ENCODE data around the gene F7.

Gene F7

GRCh38 chr13:113141601-113141970 is 36.0 kb downstream of the F7 start:
- DNase-seq: no peak

DNA sequence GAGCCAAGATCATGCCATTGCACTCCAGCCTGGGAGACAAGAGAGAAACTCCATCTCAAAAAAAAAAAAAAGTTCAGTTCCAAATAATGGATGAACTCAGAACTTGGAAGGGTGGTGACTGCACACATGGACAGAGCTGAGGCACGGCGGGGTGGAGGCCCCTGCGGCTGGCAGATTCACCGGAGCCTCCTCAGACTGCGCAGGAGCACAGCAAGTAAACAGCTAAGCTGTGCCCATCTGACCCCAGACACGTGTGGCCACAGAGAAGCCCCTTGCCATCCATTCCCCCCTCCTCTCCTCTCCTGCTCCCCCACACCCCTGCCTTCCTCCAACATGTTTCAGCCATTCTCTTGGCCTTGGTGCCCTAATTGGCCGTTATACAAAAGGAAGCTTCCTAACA is 37.3 kb downstream of the F7 start:
- DNase-seq: no peak

DNA sequence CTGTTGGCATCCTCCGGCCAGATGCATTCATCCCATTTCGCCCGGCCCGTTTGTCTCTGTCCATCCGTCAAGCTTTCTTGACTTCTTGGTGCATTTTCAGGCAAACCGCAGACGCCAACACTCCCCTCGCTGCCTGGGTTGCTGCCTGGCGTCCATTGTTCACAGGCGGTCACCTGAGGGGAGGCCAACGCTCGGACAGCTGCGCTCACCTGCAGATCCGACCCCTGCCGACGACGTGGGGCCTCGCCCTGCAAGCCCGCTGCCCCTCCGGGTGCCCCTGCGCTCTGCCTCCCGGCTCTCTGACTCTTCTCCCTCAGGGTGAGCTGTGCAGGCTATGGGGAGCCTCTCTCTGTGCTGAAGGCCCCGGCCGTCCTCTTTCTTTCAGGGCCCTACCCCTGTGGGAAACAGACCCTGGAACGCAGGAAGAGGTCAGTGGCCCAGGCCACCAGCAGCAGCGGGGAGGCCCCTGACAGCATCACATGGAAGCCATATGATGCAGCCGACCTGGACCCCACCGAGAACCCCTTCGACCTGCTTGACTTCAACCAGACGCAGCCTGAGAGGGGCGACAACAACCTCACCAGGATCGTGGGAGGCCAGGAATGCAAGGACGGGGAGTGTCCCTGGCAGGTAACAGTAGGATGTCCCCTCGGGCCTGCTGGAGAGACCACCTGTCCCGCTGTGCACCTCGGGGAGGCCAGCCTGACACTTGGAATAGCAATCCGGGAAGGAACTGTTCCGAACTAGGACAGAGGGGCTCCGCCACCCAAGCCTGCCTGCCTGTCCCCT is 38.1 kb downstream of the F7 start:
- no peak for DNase-seq

DNA sequence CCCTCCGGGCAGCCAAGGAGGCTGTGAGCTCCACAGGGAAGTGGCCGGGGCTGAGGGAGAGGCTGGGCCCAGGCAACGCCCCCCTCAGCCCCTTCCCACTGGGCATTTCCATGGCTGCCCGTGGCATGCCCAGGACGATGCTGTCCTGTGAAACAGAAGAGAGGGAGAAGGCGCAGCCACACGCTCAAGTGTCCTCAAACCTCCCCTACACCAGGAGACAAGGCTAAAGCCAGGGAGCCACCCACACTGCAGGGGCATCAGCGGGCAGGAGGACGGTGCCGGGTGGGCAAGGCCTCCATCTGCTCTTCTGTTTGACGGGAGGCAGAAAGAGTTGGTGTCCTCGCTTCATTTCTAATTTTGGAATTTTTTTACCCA is 38.7 kb downstream of the F7 start:
- DNase-seq: no peak

DNA sequence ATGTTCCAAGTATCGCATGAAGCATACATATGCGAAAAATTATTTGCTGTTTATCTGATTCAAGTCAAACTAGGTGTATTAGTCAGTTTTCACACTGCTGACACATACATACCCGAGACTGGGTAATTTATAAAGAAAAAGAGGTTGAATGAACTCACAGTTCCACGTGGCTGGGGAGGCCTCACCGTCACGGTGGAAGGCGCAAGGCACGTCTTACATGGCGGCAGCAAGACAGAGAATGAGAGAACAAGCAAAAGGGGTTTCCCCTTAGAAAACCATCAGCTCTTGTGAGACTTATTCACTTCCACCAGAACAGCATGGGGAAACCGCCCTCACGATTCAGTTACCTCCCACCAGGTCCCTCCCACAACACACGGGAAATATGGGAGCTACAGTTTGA is 39.9 kb downstream of the F7 start:
- DNase-seq: no peak

DNA sequence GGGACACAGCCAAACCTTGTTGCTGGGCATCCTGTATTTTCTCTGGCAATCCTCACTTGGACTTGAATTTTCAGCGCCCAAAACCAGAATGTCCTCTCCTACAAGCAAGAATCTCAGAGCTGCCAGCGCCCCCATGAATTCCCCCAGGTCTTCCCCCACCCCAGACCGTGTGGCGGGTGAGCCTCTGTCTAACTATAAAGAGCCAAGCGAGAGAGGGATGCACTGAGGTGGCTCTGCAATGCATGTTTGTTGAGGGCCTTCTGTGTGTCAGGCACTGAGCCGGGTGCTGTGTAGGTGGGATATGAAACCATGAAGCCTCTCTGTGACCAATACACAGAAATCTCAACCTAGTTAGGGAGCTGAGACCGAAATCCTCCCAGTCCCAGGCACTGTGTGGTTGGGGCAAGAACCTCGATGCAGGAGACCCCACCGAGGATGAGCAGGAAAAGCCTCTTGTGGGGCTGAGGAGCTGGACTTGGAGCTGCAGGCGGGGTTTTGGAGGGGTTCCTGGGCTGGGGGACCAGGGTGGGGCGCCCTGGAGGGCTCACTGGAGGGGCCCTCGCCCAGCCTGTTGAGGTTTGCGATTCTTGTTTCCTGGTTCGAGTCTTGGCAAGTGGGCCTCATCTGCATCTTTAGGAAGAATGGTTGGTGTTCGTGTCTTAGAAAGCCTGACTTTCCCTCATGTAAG is 40.5 kb downstream of the F7 start:
- DNase-seq: no peak

DNA sequence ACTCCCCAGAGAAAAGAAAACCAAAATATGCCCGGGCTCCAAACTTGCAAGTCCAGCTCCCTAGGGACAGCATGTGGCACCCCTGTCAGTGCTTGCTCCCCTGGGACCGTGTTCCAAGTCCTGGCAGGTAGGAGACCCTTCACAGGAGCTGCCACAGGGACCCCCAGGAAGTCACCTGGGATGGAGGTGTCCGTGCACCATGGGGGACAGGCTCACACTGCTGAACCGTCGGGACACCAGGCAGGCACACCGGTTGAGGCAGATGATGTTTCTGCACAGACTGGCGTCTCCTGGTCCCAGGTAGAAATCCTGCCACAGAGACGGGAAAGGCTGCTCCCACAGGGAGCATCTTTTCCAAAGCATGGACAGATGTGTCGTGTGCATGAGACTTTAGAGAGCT is 41.2 kb downstream of the F7 start:
- DNase-seq: no peak

DNA sequence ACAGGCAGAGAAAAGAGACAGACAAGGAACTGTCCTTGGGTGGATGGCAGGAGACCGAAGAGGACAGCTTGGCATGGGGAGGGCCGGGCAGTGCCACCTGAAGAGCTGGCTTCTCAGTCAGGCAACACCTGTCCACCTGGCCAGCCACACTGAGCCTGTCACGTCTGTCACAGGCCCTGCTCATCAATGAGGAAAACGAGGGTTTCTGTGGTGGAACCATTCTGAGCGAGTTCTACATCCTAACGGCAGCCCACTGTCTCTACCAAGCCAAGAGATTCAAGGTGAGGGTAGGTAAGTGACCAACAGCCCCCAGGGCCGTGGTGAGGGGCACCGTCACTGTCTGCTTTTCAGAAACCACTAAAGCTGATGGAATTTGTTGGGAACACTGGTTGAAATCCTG is 41.6 kb downstream of the F7 start:
- DNase-seq: no peak

- no peak for DNase-seq
Measured at GRCh38 chr13:113148407-113148806, 42.8 kb downstream of the F7 start.

GRCh38 chr13:113148940-113149503 is 43.4 kb downstream of the F7 start:
- DNase-seq: no peak

DNA sequence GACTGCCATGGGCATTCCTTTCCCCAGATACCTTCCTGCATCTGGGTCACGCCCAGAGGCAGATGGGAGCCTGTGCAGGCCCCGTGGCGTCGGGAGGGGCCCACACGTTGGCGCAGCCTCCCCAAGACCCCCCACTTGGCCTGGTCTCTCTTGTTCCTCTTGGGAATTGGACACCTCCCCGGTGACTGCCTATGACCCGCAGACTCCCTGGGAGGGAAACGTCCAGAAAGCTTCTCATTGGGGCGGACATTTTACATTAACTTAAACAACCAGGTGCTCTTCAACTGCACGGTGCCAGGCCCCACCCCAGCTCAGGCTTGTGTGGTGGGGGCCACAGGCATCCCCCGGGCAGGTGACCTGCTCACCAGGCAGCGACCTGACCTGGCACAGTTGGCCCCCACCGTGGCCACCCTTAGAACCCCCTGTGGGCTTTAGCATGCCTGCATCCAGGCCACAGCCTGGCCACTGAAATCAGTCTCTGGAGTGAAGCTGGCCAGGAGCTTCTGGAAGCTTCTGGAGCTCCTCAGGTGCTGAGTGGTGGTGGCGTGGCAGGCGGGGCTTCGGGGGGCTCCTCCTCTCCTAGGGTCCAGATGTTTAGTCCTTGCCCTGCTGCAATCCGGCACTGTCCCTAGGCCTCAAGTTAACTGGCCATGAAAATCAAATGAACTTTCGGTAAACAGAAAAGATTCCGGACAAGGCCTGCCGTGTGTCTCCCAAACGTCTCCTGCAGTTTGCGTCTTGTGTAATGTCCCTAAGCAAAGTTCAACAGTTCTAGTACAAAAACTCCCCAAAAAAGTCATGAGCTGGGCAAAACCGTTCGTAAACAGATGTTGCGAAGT is 44.3 kb downstream of the F7 start:
- no peak for DNase-seq

DNA sequence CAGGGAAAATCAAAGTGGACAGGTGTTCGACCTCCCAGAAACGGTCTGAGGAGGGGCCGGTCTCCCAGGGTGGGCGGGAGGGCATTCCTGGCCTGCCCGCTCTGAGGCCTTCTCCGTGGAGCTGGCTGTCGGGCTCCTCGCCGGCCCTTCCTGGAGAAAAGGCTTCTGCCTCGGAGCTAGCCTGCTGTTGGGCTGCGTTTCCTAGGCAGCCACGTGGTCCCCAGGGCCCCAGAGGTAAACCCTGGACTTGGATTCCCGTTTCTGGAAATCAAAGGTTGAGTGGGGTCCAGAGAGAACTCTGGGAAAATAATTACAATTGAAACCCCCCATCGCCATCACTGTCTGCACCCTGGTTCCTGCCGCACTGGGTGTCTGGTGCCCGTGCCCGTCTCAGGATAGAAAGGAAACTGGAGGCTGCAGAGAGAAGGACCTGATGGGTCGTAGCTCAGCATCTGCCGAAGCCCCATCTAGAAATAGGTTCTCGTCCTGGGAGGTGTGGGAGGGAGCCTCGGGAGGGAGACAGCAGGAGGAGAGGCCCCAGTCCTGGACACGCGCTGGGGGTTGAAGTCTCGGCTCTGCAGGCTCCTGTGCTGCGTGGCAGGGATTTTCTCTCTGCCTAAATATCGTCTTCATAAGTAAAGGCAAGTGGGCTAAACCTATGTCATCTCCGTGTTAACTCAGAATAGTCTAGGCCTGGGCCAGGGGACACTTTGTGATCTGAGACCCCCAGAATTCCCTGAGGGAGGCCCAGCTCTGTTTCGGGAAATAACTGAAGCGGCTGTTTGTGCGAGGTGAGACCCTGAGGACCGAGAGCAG is 45.2 kb downstream of the F7 start:
- no peak for DNase-seq

DNA sequence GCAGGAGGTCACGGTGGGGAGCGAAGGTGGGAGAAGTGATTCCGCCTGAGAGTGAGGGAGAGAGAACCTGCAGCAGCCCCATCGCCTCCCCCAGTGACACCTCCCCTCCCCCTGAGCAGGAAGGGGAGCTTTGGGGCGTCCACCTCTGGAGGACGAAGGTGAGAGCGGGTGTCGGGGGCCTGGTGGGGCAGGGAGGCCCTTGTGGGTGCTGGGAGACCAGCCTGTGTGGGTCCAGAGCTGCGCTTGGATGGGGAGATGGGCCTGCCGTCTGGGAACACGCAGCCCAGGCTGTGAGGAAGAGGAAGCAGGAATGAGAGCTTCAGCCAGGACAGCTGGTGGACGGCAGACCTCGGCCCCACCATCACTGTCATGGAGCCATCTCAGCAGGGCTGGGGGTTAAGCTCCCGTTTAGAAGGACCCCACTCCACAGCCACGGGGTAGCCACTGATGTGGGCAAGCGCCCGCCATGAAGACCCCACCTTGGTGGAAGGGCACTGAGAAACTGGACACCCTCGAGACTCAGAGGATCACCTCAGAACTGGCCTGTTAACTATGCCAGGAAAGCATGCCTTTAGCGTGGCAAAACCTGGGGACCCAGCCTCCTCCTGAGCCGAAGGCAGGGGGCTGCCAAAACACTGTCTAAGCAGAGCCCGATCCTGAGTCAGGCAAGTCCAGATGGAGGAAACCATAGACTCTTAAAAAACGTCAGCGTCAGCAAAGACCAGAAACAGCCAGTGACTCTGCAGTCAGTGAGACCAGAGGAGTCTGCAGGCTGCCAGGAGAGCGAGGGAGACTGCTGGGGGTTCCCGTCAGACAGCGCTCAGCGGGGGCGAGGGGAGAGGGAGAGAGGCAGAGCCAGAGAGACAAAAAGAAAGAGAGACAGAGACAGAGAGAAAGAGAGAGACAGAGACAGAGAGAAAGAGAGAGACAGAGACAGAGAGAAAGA is 46.4 kb downstream of the F7 start:
- DNase-seq: no peak

DNA sequence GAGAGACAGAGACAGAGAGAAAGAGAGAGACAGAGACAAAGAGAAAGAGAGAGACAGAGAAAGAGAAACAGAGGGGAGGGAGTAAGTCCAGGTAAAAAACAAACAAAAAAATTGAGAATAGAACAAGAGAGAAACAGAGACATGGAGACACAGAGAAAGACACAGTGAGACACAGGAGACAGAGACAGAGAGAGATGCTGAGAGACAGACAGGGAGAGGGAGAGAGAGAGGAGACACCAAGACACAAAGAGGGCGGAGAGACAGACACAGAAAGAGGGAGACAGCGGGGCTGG is 47.0 kb downstream of the F7 start:
- DNase-seq: no peak

- no peak for DNase-seq
Measured at GRCh38 chr13:113152984-113153809, 47.6 kb downstream of the F7 start.

DNA sequence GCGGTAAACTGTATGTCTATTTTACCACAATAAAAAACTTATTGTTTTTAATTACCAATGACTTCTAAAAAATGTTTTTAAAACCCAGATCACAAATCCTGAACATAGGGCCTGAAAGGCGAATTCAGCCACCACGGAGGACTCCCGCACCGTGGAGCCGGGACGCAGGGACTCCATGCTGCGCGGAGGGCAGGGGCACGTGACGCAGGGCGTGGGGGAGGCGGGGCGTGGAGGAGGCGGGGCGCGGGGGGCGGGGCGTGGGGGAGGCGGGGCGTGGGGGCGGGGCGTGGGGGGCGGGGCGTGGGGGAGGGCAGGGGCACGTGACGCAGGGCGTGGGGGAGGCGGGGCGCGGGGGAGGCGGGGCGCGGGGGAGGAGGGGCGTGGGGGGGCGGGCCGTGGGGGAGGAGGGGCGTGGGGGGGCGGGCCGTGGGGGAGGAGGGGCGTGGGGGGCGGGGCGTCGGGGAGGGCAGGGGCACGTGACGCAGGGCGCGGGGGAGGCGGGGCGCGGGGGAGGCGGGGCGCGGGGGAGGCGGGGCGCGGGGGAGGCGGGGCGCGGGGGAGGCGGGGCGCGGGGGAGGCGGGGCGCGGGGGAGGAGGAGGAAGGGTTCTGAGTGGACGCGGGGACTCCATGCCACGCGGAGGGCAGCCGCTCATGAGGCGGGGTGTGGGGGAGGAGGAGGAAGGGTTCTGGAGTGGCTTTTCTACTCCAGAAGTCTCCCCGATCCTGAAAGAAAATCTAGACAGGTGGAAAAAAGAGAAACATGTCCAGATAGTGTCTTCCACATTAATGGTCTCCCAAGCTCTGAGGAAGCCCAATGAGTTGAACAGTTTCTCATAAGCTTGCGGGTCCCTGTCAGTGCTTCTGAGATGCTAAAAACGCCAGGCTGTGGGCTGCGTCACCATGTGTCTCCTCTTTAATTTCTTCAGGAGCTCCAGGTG is 48.5 kb downstream of the F7 start:
- peak; percentile 76 for DNase-seq

DNA sequence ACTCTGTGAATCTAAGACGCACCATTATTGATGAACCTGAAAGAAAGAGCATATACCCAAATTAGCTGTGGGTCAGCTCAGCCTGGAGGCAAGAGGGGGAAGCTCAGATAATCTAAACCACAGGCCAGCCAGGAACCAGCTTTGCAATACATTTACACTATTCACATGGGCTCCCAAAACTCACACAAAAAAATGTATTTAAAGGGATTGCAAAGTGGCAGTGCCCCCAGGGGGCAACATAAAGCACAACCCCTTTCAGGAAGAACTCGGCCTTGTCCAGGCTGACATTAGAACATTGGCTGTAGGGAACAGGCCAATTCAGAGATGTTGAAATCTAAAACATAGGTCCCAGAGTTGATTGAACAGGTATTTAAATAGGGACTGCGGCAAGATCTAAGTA is 49.6 kb downstream of the F7 start:
- no peak for DNase-seq

- DNase-seq: no peak
Measured at GRCh38 chr13:113155982-113156655, 50.5 kb downstream of the F7 start.

Data from activated gamma-delta T cell treated with Interleukin-2 at 50 U/mL for 16 hours (primary cell).